H9 (cell line): ENCODE results near the gene RPL36. TPM values are rescaled to one million over a fixed set of nuclear protein-coding genes. Genes with fewer than 3 reads are reported as not detected.

Experiments
- DNase-seq: peaks from one replicate; pipeline ENCODE4 v3.0.0-alpha.2; 2017
- H2AFZ ChIP-seq: one replicate; pipeline ENCODE4 v1.6.1; 2013; ENCODE audit warnings: mild to moderate bottlenecking, low read length, control low read depth, moderate library complexity
- H2AK5ac ChIP-seq: 2 replicates; pipeline ENCODE4 v1.6.1; 2013; ENCODE audit warnings: low read length, control low read depth, mixed read lengths; ENCODE audit not compliant: insufficient read length
- H2BK120ac ChIP-seq: one replicate; pipeline ENCODE4 v1.6.1; 2013; ENCODE audit warnings: low read depth, mild to moderate bottlenecking, low read length, control low read depth, inconsistent platforms; ENCODE audit not compliant: poor library complexity, severe bottlenecking
- H2BK12ac ChIP-seq: 2 replicates; pipeline ENCODE4 v1.6.1; 2013; ENCODE audit warnings: low read length, control low read depth, mixed read lengths, low read depth; ENCODE audit not compliant: insufficient read length
- H2BK15ac ChIP-seq: 2 replicates; pipeline ENCODE4 v1.6.1; 2013; ENCODE audit warnings: low read depth, low read length, control low read depth
- H2BK20ac ChIP-seq: one replicate; pipeline ENCODE4 v1.6.1; 2013; ENCODE audit warnings: low read depth, mild to moderate bottlenecking, low read length, control low read depth, inconsistent platforms; ENCODE audit not compliant: poor library complexity, severe bottlenecking
- H2BK5ac ChIP-seq: 2 replicates; pipeline ENCODE4 v1.6.1; 2013; ENCODE audit warnings: low read length, control low read depth, mixed read lengths; ENCODE audit not compliant: insufficient read length
- H3K14ac ChIP-seq: 2 replicates; pipeline ENCODE4 v1.6.1; 2013; ENCODE audit warnings: low read length, control low read depth; ENCODE audit not compliant: insufficient read depth
- H3K18ac ChIP-seq: 2 replicates; pipeline ENCODE4 v1.6.1; 2013; ENCODE audit warnings: low read depth, mild to moderate bottlenecking, mixed read lengths, low read length, control low read depth; ENCODE audit not compliant: insufficient read length
- H3K23ac ChIP-seq: 2 replicates; pipeline ENCODE4 v1.6.1; 2013; ENCODE audit warnings: low read length, control low read depth, mixed read lengths, low read depth; ENCODE audit not compliant: insufficient read length
- H3K23me2 ChIP-seq: 2 replicates; pipeline ENCODE4 v1.6.1; 2013; ENCODE audit warnings: low read depth, mild to moderate bottlenecking, mixed read lengths, low read length, control low read depth; ENCODE audit not compliant: insufficient read length, poor library complexity, severe bottlenecking
- H3K27ac ChIP-seq: 2 replicates; pipeline ENCODE4 v1.5.1; 2013; ENCODE audit warnings: low read length, control low read depth, mixed read lengths, low read depth; ENCODE audit not compliant: insufficient read length
- H3K27me3 ChIP-seq: 2 replicates; pipeline ENCODE4 v1.6.1; 2013; ENCODE audit warnings: low read length, control low read depth, inconsistent platforms; ENCODE audit not compliant: insufficient read depth
- H3K4ac ChIP-seq: 2 replicates; pipeline ENCODE4 v1.6.1; 2013; ENCODE audit warnings: low read depth, mild to moderate bottlenecking, control low read depth, inconsistent platforms, low read length, moderate library complexity
- H3K4me1 ChIP-seq: 2 replicates; pipeline ENCODE4 v1.6.1; 2013; ENCODE audit warnings: low read length, control low read depth, inconsistent platforms; ENCODE audit not compliant: insufficient read depth
- H3K4me2 ChIP-seq: 2 replicates; pipeline ENCODE4 v1.6.1; 2013; ENCODE audit warnings: low read length, control low read depth, mixed read lengths; ENCODE audit not compliant: insufficient read length, insufficient read depth
- H3K56ac ChIP-seq: 2 replicates; pipeline ENCODE4 v1.6.1; 2013; ENCODE audit warnings: low read depth, mild to moderate bottlenecking, mixed read lengths, low read length, control low read depth; ENCODE audit not compliant: insufficient read length
- H3K79me1 ChIP-seq: 2 replicates; pipeline ENCODE4 v1.6.1; 2013; ENCODE audit warnings: low read depth, mild to moderate bottlenecking, moderate library complexity, low read length, control low read depth, inconsistent platforms; ENCODE audit not compliant: insufficient read depth, poor library complexity, severe bottlenecking
- H3K79me2 ChIP-seq: 2 replicates; pipeline ENCODE4 v1.6.1; 2013; ENCODE audit warnings: low read length, control low read depth, inconsistent platforms; ENCODE audit not compliant: insufficient read depth
- H3K9ac ChIP-seq: 2 replicates; pipeline ENCODE4 v1.6.1; 2013; ENCODE audit warnings: low read length, control low read depth, mixed read lengths; ENCODE audit not compliant: insufficient read length; ENCODE audit errors: extremely low read depth
- H3K9me3 ChIP-seq: one replicate; pipeline ENCODE4 v1.6.1; 2013; ENCODE audit warnings: low read depth, low read length, inconsistent platforms; ENCODE audit not compliant: control insufficient read depth
- H3T11ph ChIP-seq: one replicate; pipeline ENCODE4 v1.6.1; 2013; ENCODE audit warnings: mild to moderate bottlenecking, low read length, control low read depth, inconsistent platforms
- H4K20me1 ChIP-seq: one replicate; pipeline ENCODE4 v1.6.1; 2013; ENCODE audit not compliant: control insufficient read depth, insufficient read length, insufficient read depth
- H4K5ac ChIP-seq: 2 replicates; pipeline ENCODE4 v1.6.1; 2013; ENCODE audit warnings: low read depth, mild to moderate bottlenecking, mixed read lengths, low read length, control low read depth; ENCODE audit not compliant: insufficient read length
- H4K8ac ChIP-seq: replicated peaks from 2 replicates; pipeline ENCODE4 v1.6.1; 2013; ENCODE audit warnings: low read length, control low read depth, mixed read lengths, low read depth; ENCODE audit not compliant: insufficient read length
- H4K91ac ChIP-seq: 2 replicates; pipeline ENCODE4 v1.6.1; 2013; ENCODE audit warnings: low read depth, mild to moderate bottlenecking, moderate library complexity, mixed read lengths, low read length, control low read depth; ENCODE audit not compliant: insufficient read length
- H3K27ac Mint-ChIP-seq, 3 experiments: 2 replicates in 2 of 3; 3 replicates in 1 of 3; pipeline ENCODE4 v1.8.0; 2020 to 2021; ENCODE audit warnings: mixed read lengths in 3 of 3, mild to moderate bottlenecking in 1 of 3, moderate library complexity in 1 of 3
- H3K27me3 Mint-ChIP-seq: 2 replicates; pipeline ENCODE4 v1.8.0; 2021; ENCODE audit warnings: low read depth, mild to moderate bottlenecking, moderate library complexity, mixed read lengths
- H3K36me3 Mint-ChIP-seq, 3 experiments: 2 replicates in 2 of 3; 3 replicates in 1 of 3; pipeline ENCODE4 v1.8.0; 2020 to 2021; ENCODE audit warnings: low read depth in 3 of 3, mixed read lengths in 3 of 3; ENCODE audit not compliant: insufficient read depth in 1 of 3
- H3K4me1 Mint-ChIP-seq, 2 experiments: 2 replicates each; pipeline ENCODE4 v1.8.0; 2020; ENCODE audit warnings: mixed read lengths in 2 of 2
- H3K4me3 Mint-ChIP-seq, 2 experiments: 2 replicates in 1 of 2; 3 replicates in 1 of 2; pipeline ENCODE4 v1.8.0; 2020 to 2021; ENCODE audit warnings: mild to moderate bottlenecking in 2 of 2, mixed read lengths in 2 of 2, moderate library complexity in 1 of 2
- H3K9me3 Mint-ChIP-seq, 2 experiments: 2 replicates in 1 of 2; 3 replicates in 1 of 2; pipeline ENCODE4 v1.8.0; 2020; ENCODE audit warnings: mild to moderate bottlenecking in 2 of 2, mixed read lengths in 2 of 2, moderate library complexity in 1 of 2
- WGBS: extraction: QIAGEN DNeasy Blood & Tissue Kit; methylation state at CpG from one replicate; pipeline ENCODE4 v1.1.7; 2013; ENCODE audit warnings: missing lambda C conversion rate, low lambda C conversion rate, mixed read lengths; ENCODE audit not compliant: insufficient read length; ENCODE audit errors: extremely low coverage; 5-methylcytosine and 5-hydroxymethylcytosine counted together
- total RNA-seq: library from RNA; stranded (reverse); gene quantifications from 2 replicates; pipeline ENCODE4 v1.2.1, GENCODE V29; 2021
- TF ChIP-seq, protein P1 (sequence below): fragments of 200-600 bp; sonication (generic); conservative IDR thresholded peaks from 3 replicates; pipeline ENCODE4 v1.8.0; 2021; ENCODE audit warnings: antibody characterized with exemption, mild to moderate bottlenecking

Gene RPL36
- total RNA-seq, 1 experiment from 2014 or later = 1,074 TPM

DNA sequence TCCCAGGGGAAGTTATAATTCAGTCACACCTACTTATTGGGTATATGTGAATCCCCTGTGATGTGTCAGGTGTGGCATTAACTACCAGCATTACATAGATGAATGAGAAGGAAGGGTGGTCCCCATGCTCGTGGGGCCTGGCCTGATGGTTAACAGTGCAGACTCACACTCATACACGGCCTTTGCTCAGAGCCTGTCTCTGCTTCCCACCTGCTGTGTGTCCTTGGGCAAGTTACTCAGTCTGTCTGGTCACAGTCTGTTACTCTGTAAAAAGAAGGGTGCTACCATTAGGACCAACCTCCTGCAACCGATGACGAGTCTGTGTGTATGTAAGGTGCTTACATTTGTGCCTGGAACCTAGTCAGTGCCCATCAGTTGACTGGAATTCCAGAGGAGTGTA is 43.4 kb upstream of the RPL36 start:
- Histone ChIP-seq H4K8ac (no peak overlapping the region), H3T11ph (no peak overlapping the region), H2AFZ (no peak overlapping the region), H3K14ac (no peak overlapping the region), H3K18ac (no peak overlapping the region), H4K91ac (no peak overlapping the region), H3K23me2 (no peaks in the 10 kb centered on the region), H3K79me1 (peaks cover 7% of the 10 kb centered on the region), H3K4me2 (no peak overlapping the region), H2BK20ac (no peak overlapping the region), H4K20me1 (no peaks in the 10 kb centered on the region), H3K9me3 (no peaks in the 10 kb centered on the region), H3K4ac (no peak overlapping the region), H3K56ac (no peak overlapping the region), H2BK12ac (no peak overlapping the region), H3K4me1 (no peaks in the 10 kb centered on the region), H2BK120ac (no peak overlapping the region), H3K27ac (no peak overlapping the region), H4K5ac (no peak overlapping the region), H2AK5ac (no peak overlapping the region), H3K9ac (no peak overlapping the region), H3K27me3 (no peaks in the 10 kb centered on the region), H2BK15ac (no peak overlapping the region), H3K23ac (no peak overlapping the region), H3K79me2 (peaks cover 6% of the 10 kb centered on the region; the same call in 1 of the 2 replicates), H2BK5ac (no peak overlapping the region)
- Mint-ChIP-seq H3K36me3 (peaks cover 48 to 92% (median 87%) of the 10 kb centered on the region in 3 experiments; a peak in 6 of 7 replicates), H3K4me1 (no peaks in the 10 kb centered on the region), H3K9me3 (no peaks in the 10 kb centered on the region), H3K27me3 (no peaks in the 10 kb centered on the region), H3K4me3 (no peak overlapping the region), H3K27ac (peak overlapping the region in 1 of 3 experiments; percentile 52; a peak in 3 of 7 replicates)
- DNase-seq = no peak
- TF ChIP-seq, protein P1, sequence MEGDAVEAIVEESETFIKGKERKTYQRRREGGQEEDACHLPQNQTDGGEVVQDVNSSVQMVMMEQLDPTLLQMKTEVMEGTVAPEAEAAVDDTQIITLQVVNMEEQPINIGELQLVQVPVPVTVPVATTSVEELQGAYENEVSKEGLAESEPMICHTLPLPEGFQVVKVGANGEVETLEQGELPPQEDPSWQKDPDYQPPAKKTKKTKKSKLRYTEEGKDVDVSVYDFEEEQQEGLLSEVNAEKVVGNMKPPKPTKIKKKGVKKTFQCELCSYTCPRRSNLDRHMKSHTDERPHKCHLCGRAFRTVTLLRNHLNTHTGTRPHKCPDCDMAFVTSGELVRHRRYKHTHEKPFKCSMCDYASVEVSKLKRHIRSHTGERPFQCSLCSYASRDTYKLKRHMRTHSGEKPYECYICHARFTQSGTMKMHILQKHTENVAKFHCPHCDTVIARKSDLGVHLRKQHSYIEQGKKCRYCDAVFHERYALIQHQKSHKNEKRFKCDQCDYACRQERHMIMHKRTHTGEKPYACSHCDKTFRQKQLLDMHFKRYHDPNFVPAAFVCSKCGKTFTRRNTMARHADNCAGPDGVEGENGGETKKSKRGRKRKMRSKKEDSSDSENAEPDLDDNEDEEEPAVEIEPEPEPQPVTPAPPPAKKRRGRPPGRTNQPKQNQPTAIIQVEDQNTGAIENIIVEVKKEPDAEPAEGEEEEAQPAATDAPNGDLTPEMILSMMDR = no peak
- WGBS = no CpG with 5 or more reads among the region's 4 CpGs
